ENCODE measurements around the gene CCBE1.

CCBE1 gene

GRCh38 chr18:59665057-59666006 is 31.9 kb downstream of the CCBE1 start:
- TF ChIP-seq RAD21 (IDR thresholded peaks at IDR 0.05; ENCODE audit: low read depth): no peak
- TF ChIP-seq YY1 (IDR thresholded peaks at IDR 0.05; ENCODE audit: low read depth): no peak
- no peak for TF ChIP-seq TCF12 (IDR thresholded peaks at IDR 0.05; ENCODE audit: low read depth)
- no peak for TF ChIP-seq NFIC (IDR thresholded peaks at IDR 0.05)
- no peak for TF ChIP-seq CREB1 (IDR thresholded peaks at IDR 0.05; ENCODE audit: low read depth)

DNA sequence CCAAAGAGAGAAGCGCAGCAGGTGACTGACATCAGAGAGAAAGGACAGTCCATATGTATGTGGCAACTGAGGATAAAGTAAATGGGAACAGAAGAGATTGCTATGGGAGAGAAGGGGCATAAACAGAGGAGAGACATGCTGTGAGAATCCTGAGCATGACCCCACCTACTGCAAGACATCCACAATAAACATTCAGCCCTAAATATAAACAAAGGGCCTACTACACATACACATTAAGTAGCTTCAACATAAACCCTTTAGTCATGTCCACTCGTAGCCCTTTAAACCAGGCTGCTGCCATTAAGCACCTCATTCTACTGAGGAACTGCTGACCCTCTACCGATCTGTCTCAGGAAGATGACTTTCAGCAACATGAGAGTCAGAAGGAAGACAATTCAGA is 32.9 kb downstream of the CCBE1 start:
- no peak for TF ChIP-seq RAD21 (IDR thresholded peaks at IDR 0.05; ENCODE audit: low read depth)
- TF ChIP-seq CEBPB (IDR thresholded peaks at IDR 0.05): no peak
- TF ChIP-seq CREB1 (IDR thresholded peaks at IDR 0.05; ENCODE audit: low read depth): no peak

- no peak for TF ChIP-seq ZBTB7A (IDR thresholded peaks at IDR 0.05; ENCODE audit: low read depth)
- TF ChIP-seq NFIC (IDR thresholded peaks at IDR 0.05): no peak
These were observed 34.1 kb downstream of the CCBE1 start for GRCh38 chr18:59663096-59663495.

GRCh38 chr18:59661891-59662701 is 35.1 kb downstream of the CCBE1 start:
- TF ChIP-seq ZBTB7A (IDR thresholded peaks at IDR 0.05; ENCODE audit: low read depth): no peak
- TF ChIP-seq TCF12 (IDR thresholded peaks at IDR 0.05; ENCODE audit: low read depth): no peak
- no peak for TF ChIP-seq FOXM1 (IDR thresholded peaks at IDR 0.05; ENCODE audit: borderline replicate concordance, low read depth)
- no peak for TF ChIP-seq NFIC (IDR thresholded peaks at IDR 0.05)
- TF ChIP-seq, protein P1, sequence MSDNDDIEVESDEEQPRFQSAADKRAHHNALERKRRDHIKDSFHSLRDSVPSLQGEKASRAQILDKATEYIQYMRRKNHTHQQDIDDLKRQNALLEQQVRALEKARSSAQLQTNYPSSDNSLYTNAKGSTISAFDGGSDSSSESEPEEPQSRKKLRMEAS (IDR thresholded peaks at IDR 0.05): no peak
- no peak for TF ChIP-seq CREB1 (IDR thresholded peaks at IDR 0.05; ENCODE audit: low read depth)
- TF ChIP-seq, protein P2, sequence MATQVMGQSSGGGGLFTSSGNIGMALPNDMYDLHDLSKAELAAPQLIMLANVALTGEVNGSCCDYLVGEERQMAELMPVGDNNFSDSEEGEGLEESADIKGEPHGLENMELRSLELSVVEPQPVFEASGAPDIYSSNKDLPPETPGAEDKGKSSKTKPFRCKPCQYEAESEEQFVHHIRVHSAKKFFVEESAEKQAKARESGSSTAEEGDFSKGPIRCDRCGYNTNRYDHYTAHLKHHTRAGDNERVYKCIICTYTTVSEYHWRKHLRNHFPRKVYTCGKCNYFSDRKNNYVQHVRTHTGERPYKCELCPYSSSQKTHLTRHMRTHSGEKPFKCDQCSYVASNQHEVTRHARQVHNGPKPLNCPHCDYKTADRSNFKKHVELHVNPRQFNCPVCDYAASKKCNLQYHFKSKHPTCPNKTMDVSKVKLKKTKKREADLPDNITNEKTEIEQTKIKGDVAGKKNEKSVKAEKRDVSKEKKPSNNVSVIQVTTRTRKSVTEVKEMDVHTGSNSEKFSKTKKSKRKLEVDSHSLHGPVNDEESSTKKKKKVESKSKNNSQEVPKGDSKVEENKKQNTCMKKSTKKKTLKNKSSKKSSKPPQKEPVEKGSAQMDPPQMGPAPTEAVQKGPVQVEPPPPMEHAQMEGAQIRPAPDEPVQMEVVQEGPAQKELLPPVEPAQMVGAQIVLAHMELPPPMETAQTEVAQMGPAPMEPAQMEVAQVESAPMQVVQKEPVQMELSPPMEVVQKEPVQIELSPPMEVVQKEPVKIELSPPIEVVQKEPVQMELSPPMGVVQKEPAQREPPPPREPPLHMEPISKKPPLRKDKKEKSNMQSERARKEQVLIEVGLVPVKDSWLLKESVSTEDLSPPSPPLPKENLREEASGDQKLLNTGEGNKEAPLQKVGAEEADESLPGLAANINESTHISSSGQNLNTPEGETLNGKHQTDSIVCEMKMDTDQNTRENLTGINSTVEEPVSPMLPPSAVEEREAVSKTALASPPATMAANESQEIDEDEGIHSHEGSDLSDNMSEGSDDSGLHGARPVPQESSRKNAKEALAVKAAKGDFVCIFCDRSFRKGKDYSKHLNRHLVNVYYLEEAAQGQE (IDR thresholded peaks at IDR 0.05; ENCODE audit: low read depth): no peak
- no peak for TF ChIP-seq TEAD4 (IDR thresholded peaks at IDR 0.05)
- no peak for TF ChIP-seq EP300 (IDR thresholded peaks at IDR 0.05; ENCODE audit: borderline replicate concordance)
- TF ChIP-seq USF1 (IDR thresholded peaks at IDR 0.05): no peak
- TF ChIP-seq RAD21 (IDR thresholded peaks at IDR 0.05; ENCODE audit: low read depth): no peak

DNA sequence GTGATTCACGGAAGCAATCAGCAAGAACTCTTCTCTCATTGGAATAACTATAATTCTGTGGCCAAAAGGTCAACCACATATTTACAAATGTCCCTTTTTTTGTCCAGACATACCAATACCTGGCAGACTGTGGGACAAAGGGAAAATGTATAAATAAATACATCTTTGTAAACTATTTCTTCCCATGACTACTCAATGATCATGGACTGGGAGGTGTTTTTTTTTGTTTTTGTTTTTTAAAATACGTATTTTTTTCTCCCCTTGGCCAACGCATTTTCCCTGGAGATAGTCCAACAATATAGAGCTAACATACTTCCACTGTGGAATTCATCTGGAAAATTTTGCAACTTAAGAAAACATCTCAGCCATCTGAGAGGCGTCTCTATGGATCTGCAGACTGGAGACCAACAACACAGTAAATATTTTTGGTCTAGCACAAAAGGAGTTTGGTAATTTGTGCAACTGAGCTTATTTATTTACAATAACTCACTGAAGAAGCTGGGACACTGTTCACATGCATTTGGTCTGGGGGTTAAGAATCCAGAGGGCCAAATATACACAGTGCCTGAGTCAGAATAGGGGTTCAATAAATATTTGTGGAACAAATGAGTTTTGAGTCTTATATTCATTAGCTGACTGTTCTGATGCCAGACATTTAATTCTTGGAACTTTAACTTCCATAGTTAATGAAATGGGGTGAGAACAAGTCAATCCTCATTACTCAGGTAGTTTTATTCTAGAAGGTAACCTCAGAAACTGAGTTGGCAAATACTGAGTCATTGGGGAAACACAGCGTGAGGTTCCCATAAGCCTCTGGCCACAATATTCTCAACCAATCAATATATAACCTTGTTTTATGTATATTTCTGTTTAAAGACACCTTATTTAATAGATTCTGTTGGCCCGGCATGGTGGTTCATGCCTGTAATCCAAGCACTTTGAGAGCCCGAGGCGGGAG is 36.2 kb downstream of the CCBE1 start:
- TF ChIP-seq FOXM1 (IDR thresholded peaks at IDR 0.05; ENCODE audit: borderline replicate concordance, low read depth) (no peak), YY1 (IDR thresholded peaks at IDR 0.05; ENCODE audit: low read depth) (no peak), CREB1 (IDR thresholded peaks at IDR 0.05; ENCODE audit: low read depth) (no peak), TAF1 (IDR thresholded peaks at IDR 0.05; ENCODE audit: low read depth) (no peak), EP300 (IDR thresholded peaks at IDR 0.05; ENCODE audit: borderline replicate concordance) (no peak), RAD21 (IDR thresholded peaks at IDR 0.05; ENCODE audit: low read depth) (no peak), USF1 (IDR thresholded peaks at IDR 0.05) (no peak), EGR1 (IDR thresholded peaks at IDR 0.05) (no peak), CEBPB (IDR thresholded peaks at IDR 0.05) (no peak), TCF12 (IDR thresholded peaks at IDR 0.05; ENCODE audit: low read depth) (no peak), ZBTB7A (IDR thresholded peaks at IDR 0.05; ENCODE audit: low read depth) (no peak), TEAD4 (IDR thresholded peaks at IDR 0.05) (no peak), NFIC (IDR thresholded peaks at IDR 0.05) (no peak)
- TF ChIP-seq, protein P2 (IDR thresholded peaks at IDR 0.05; ENCODE audit: low read depth): no peak
- TF ChIP-seq, protein P1 (IDR thresholded peaks at IDR 0.05): no peak

Data from Ishikawa (cell line).